Measurements from ENCODE around the gene GSTM2.

GRCh38 chr1:109628540-109629321 is 39.1 kb upstream of the GSTM2 start:
- TF ChIP-seq CTCF (conservative IDR thresholded peaks at IDR 0.05) (no peak), EZH2 (IDR thresholded peaks at IDR 0.05; ENCODE audit: low read depth) (no peak)
